ENCODE measurements around the gene PRKAA2.

The PRKAA2 gene

DNA sequence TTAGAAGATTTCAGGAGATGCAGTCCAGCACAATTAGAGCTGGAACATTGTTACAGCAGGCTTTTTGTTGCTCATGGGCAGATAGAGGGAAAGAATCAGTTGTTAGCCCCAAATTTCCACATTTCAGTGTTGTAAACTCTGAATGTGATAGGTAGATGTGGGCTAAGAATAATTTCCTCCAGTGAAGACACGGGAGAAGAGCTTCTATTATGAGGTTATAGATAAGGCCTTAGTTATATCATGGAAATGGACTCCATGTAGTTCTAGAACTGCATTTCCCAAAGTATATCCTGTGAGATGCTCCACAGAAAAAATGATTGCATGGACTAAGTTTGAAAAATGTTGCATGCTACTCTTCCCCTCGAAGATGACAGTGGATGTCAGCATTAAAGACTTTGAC, 64.9 kb downstream of the PRKAA2 start:
- Histone ChIP-seq H3K27me3 (ENCODE audit: control insufficient read depth in 5 of 5, insufficient read depth in 4 of 5, low read length in 5 of 5) (no peaks in the 10 kb centered on the region), H3K36me3 (ENCODE audit: control insufficient read depth in 5 of 5, insufficient read depth in 5 of 5, low read length in 5 of 5) (peaks cover 0 to 5% (median 0%) of the 10 kb centered on the region in 5 donors), H3K4me1 (ENCODE audit: control insufficient read depth in 5 of 5, insufficient read depth in 5 of 5, low read length in 5 of 5) (no peaks in the 10 kb centered on the region), H3K27ac (ENCODE audit: low read depth, low read length) (no peak overlapping the region), H3K9me3 (ENCODE audit: control insufficient read depth in 5 of 5, low read length in 5 of 5) (no peaks in the 10 kb centered on the region), H3K9ac (ENCODE audit: low read length in 5 of 5) (no peak overlapping the region), H3K4me3 (ENCODE audit: low read depth in 1 of 5, low read length in 5 of 5) (no peak overlapping the region)

DNA sequence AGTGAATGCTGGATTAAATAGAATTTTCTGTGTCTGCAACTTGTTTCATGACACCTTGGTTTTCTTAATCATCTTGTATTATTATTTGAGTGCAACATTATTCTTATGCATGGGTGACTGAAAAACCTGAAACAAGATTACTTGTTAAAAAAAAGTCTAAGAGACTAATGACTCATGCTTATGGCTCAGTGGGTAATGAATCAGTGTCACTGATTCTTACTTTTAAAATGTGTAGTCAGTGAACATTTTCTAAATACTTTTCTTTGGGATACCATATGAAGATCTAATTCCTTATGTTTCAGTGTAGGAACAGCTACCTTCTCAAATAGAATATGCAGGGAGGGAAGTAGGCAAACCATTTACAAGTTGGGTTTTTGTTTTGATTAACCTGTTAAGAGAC, 65.5 kb downstream of the PRKAA2 start:
- H3K27ac ChIP-seq (ENCODE audit: low read depth, low read length), result no peak overlapping the region
- H3K36me3 ChIP-seq (ENCODE audit: control insufficient read depth in 5 of 5, insufficient read depth in 5 of 5, low read length in 5 of 5), result peaks cover 0 to 5% (median 0%) of the 10 kb centered on the region in 5 donors
- no peaks in the 10 kb centered on the region for H3K9me3 ChIP-seq (ENCODE audit: control insufficient read depth in 5 of 5, low read length in 5 of 5)
- no peak overlapping the region for H3K9ac ChIP-seq (ENCODE audit: low read length in 5 of 5)
- H3K4me1 ChIP-seq (ENCODE audit: control insufficient read depth in 5 of 5, insufficient read depth in 5 of 5, low read length in 5 of 5), result no peaks in the 10 kb centered on the region
- H3K27me3 ChIP-seq (ENCODE audit: control insufficient read depth in 5 of 5, insufficient read depth in 4 of 5, low read length in 5 of 5), result no peaks in the 10 kb centered on the region
- no peak overlapping the region for H3K4me3 ChIP-seq (ENCODE audit: low read depth in 1 of 5, low read length in 5 of 5)

DNA sequence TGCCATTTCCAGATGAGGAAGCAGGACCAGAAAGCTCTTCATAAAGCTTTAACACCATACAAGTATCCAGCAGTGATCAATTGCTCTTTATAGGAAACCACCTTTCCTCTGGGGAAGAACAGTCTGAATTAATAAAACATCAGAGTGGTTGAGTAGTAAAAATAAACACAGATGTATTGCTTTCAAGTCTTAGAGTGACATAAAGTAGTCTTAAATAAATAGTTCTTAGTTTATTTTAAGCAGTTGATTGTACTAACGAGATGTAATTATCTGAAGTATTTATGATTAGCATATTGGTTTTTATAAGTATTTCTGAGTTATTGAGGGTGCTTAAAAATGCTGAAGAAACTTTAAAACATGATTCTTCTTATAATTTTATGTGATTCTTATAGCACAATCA, 67.0 kb downstream of the PRKAA2 start:
- Histone ChIP-seq H3K27ac (ENCODE audit: low read depth, low read length) (no peak overlapping the region), H3K4me1 (ENCODE audit: control insufficient read depth in 5 of 5, insufficient read depth in 5 of 5, low read length in 5 of 5) (no peaks in the 10 kb centered on the region), H3K9ac (ENCODE audit: low read length in 5 of 5) (no peak overlapping the region), H3K36me3 (ENCODE audit: control insufficient read depth in 5 of 5, insufficient read depth in 5 of 5, low read length in 5 of 5) (no peaks in the 10 kb centered on the region), H3K27me3 (ENCODE audit: control insufficient read depth in 5 of 5, insufficient read depth in 4 of 5, low read length in 5 of 5) (no peaks in the 10 kb centered on the region), H3K4me3 (ENCODE audit: low read depth in 1 of 5, low read length in 5 of 5) (no peak overlapping the region), H3K9me3 (ENCODE audit: control insufficient read depth in 5 of 5, low read length in 5 of 5) (no peaks in the 10 kb centered on the region)

DNA sequence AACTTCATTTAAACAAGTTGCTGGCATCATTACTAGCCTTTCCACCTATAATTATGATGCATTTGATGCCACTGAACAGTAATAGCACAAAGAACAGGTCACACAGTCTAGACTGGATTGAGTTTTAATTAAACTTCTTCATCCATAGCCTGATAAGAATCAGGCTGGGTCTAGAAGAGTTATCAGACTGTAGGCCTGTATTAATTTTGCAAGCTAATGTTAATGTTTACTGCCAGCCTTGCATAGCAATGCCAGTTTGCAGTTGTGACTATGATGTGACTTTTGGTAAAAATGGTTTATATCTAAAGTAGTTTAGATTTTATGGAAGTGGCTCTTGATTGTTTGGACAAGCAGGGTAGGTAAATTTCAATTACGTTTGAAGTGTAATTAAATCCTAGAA, 68.0 kb downstream of the PRKAA2 start:
- H3K27ac ChIP-seq (ENCODE audit: low read depth, low read length), result no peak overlapping the region
- H3K9me3 ChIP-seq (ENCODE audit: control insufficient read depth in 5 of 5, low read length in 5 of 5), result no peaks in the 10 kb centered on the region
- no peaks in the 10 kb centered on the region for H3K36me3 ChIP-seq (ENCODE audit: control insufficient read depth in 5 of 5, insufficient read depth in 5 of 5, low read length in 5 of 5)
- H3K9ac ChIP-seq (ENCODE audit: low read length in 5 of 5), result no peak overlapping the region
- no peak overlapping the region for H3K4me3 ChIP-seq (ENCODE audit: low read depth in 1 of 5, low read length in 5 of 5)
- no peaks in the 10 kb centered on the region for H3K4me1 ChIP-seq (ENCODE audit: control insufficient read depth in 5 of 5, insufficient read depth in 5 of 5, low read length in 5 of 5)
- H3K27me3 ChIP-seq (ENCODE audit: control insufficient read depth in 5 of 5, insufficient read depth in 4 of 5, low read length in 5 of 5), result no peaks in the 10 kb centered on the region

DNA sequence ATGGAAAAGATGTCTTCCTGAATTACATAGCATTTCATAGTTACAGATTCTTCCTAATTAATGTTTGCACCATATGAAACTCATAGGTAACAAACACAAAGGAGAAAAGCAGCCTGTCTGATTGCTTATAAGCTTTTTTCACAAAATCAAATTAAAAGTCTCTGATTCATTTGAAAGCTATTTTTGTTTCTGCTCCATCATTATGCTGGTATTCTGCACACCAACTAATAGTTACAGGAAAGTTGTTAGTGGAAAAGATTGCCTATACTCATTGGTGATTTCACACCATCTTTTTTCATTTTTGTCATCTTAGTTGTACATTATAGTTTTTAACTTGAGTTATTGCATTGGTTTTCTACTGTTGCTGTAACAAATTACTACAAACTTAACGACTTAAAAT, 70.0 kb downstream of the PRKAA2 start:
- Histone ChIP-seq H3K9ac (ENCODE audit: low read length in 5 of 5) (no peak overlapping the region), H3K27me3 (ENCODE audit: control insufficient read depth in 5 of 5, insufficient read depth in 4 of 5, low read length in 5 of 5) (no peaks in the 10 kb centered on the region), H3K9me3 (ENCODE audit: control insufficient read depth in 5 of 5, low read length in 5 of 5) (no peaks in the 10 kb centered on the region), H3K4me1 (ENCODE audit: control insufficient read depth in 5 of 5, insufficient read depth in 5 of 5, low read length in 5 of 5) (no peaks in the 10 kb centered on the region), H3K27ac (ENCODE audit: low read depth, low read length) (no peak overlapping the region), H3K36me3 (ENCODE audit: control insufficient read depth in 5 of 5, insufficient read depth in 5 of 5, low read length in 5 of 5) (no peaks in the 10 kb centered on the region), H3K4me3 (ENCODE audit: low read depth in 1 of 5, low read length in 5 of 5) (no peak overlapping the region)

DNA sequence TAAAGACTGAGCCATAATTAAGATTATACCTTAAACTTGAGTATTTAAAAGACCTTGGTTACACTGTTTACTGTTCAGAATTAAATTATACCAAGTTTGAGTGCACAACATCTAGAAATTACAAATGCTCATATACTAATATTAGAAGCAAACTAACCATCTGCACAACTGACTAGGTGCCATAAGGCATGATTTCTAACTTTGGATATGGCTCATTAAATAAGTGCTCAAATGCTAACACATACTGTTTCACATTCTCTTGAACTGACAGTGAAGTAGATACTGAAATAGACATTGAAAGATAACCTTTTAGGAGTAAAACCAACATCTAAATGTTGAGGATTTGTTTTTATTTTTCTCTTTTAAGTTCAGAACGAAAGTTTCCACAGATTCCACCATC, 74.1 kb downstream of the PRKAA2 start:
- no peak overlapping the region for H3K9ac ChIP-seq (ENCODE audit: low read length in 5 of 5)
- H3K36me3 ChIP-seq (ENCODE audit: control insufficient read depth in 5 of 5, insufficient read depth in 5 of 5, low read length in 5 of 5), result no peaks in the 10 kb centered on the region
- no peak overlapping the region for H3K4me3 ChIP-seq (ENCODE audit: low read depth in 1 of 5, low read length in 5 of 5)
- H3K27me3 ChIP-seq (ENCODE audit: control insufficient read depth in 5 of 5, insufficient read depth in 4 of 5, low read length in 5 of 5), result no peaks in the 10 kb centered on the region
- no peaks in the 10 kb centered on the region for H3K4me1 ChIP-seq (ENCODE audit: control insufficient read depth in 5 of 5, insufficient read depth in 5 of 5, low read length in 5 of 5)
- H3K9me3 ChIP-seq (ENCODE audit: control insufficient read depth in 5 of 5, low read length in 5 of 5), result no peaks in the 10 kb centered on the region
- no peak overlapping the region for H3K27ac ChIP-seq (ENCODE audit: low read depth, low read length)

DNA sequence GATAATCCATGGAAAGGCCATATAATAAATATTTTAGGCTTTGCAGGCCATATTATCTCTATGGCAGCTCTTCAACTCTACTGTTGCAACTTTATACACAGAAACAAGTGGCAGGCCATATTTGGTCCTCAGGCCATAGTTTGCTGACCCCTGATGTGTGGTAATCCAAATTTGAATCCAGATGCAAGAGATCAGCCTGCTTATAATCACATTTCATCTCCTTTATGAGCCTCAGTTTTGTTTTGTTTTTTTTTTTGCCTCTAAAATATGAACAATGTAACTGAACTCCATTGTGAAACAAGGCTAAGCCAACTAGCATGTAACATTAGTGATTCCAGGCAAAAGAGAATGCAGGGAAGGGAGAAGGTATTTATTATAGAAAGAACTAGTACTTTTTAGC, 81.6 kb downstream of the PRKAA2 start:
- Histone ChIP-seq H3K4me3 (ENCODE audit: low read depth in 1 of 5, low read length in 5 of 5) (no peak overlapping the region), H3K27me3 (ENCODE audit: control insufficient read depth in 5 of 5, insufficient read depth in 4 of 5, low read length in 5 of 5) (peaks cover 0 to 6% (median 2%) of the 10 kb centered on the region in 5 donors), H3K9ac (ENCODE audit: low read length in 5 of 5) (no peak overlapping the region), H3K27ac (ENCODE audit: low read depth, low read length) (no peak overlapping the region), H3K4me1 (ENCODE audit: control insufficient read depth in 5 of 5, insufficient read depth in 5 of 5, low read length in 5 of 5) (no peaks in the 10 kb centered on the region), H3K36me3 (ENCODE audit: control insufficient read depth in 5 of 5, insufficient read depth in 5 of 5, low read length in 5 of 5) (no peaks in the 10 kb centered on the region), H3K9me3 (ENCODE audit: control insufficient read depth in 5 of 5, low read length in 5 of 5) (no peaks in the 10 kb centered on the region)

DNA sequence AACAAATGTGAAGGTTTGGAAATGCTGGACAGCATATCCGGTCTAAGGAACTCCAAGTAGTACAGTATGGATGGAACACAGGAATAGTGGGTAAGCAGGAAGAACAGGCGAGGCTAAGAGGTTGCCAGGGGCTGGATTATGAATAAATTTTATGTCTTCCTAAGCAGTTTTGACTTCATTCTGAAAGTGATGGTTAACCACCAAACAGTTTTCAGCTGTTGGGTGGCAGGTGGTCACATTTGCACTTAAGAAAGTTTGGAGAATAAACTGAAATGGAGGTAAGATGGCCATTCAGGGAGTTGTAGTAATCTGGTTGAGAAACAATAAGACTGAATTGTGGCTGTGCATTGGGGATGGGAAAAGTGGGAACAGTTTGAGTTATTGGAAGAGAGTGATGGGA, 83.8 kb downstream of the PRKAA2 start:
- Histone ChIP-seq H3K27ac (ENCODE audit: low read depth, low read length) (no peak overlapping the region), H3K36me3 (ENCODE audit: control insufficient read depth in 5 of 5, insufficient read depth in 5 of 5, low read length in 5 of 5) (no peaks in the 10 kb centered on the region), H3K4me1 (ENCODE audit: control insufficient read depth in 5 of 5, insufficient read depth in 5 of 5, low read length in 5 of 5) (no peaks in the 10 kb centered on the region), H3K9me3 (ENCODE audit: control insufficient read depth in 5 of 5, low read length in 5 of 5) (no peaks in the 10 kb centered on the region), H3K9ac (ENCODE audit: low read length in 5 of 5) (no peak overlapping the region), H3K4me3 (ENCODE audit: low read depth in 1 of 5, low read length in 5 of 5) (no peak overlapping the region), H3K27me3 (ENCODE audit: control insufficient read depth in 5 of 5, insufficient read depth in 4 of 5, low read length in 5 of 5) (peaks cover 0 to 6% (median 2%) of the 10 kb centered on the region in 5 donors)

DNA sequence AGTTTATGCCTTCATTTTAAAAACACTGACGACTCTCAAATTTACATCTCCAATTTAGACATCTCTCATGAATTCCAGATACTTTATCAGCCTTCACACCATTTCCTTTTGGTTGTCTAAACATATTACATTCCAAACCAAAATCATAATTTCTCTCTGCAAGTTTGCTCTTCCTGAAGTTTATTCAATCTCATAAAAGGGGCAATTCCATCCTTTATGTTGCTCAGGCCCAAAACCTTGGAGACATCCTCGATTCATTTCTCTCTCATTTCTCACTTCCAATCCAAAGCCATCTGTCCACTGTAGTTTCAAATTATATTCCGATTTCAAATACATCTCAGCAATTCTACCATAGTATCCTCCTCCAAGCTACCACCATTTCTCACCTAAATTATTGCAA, 100.1 kb downstream of the PRKAA2 start:
- H3K27ac ChIP-seq (ENCODE audit: low read depth, low read length), result no peak overlapping the region
- no peak overlapping the region for H3K4me3 ChIP-seq (ENCODE audit: low read depth in 1 of 5, low read length in 5 of 5)
- no peak overlapping the region for H3K9ac ChIP-seq (ENCODE audit: low read length in 5 of 5)
- H3K36me3 ChIP-seq (ENCODE audit: control insufficient read depth in 5 of 5, insufficient read depth in 5 of 5, low read length in 5 of 5), result no peaks in the 10 kb centered on the region
- peaks cover 0 to 4% (median 0%) of the 10 kb centered on the region in 5 donors for H3K4me1 ChIP-seq (ENCODE audit: control insufficient read depth in 5 of 5, insufficient read depth in 5 of 5, low read length in 5 of 5)
- peaks cover 0 to 3% (median 0%) of the 10 kb centered on the region in 5 donors for H3K27me3 ChIP-seq (ENCODE audit: control insufficient read depth in 5 of 5, insufficient read depth in 4 of 5, low read length in 5 of 5)
- H3K9me3 ChIP-seq (ENCODE audit: control insufficient read depth in 5 of 5, low read length in 5 of 5), result no peaks in the 10 kb centered on the region

DNA sequence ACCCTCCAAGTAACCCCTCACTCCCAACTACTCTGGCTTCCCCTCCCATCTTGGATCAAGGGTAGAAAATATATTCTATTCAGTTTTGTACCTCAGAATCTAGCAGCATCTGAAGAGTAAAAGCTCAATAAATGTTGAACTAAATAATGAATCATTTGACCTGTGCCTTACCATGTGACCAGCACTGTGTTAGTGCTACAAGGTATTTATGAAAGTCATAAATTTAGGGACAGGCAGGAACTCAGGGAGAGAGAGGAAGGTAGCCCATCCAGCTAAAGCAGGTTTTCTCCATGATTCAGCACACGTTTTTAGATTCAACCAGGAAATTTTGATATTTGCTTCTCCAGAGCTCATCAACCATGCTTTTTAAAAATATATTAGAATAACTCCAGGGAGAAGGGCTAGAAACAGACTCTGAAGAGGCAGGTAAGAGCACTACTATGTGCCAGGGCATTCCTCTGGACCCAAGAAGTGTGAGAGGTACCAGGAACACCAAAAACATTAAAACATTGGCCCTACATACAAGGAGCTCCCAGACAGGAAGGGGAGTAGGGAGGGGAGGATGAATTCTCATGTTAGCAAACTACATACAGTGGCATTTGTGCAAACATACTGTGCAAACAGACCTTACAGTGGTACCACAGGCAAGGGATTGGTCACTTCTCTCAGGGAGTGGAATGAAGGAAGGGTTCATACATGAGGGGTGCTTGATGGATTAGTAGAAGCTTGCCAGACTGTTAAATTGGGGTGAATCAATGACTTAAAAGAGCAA, 109.8 kb downstream of the PRKAA2 start:
- Histone ChIP-seq H3K4me3 (ENCODE audit: low read depth in 1 of 5, low read length in 5 of 5) (no peak overlapping the region), H3K9ac (ENCODE audit: low read length in 5 of 5) (no peak overlapping the region), H3K4me1 (ENCODE audit: control insufficient read depth in 5 of 5, insufficient read depth in 5 of 5, low read length in 5 of 5) (no peaks in the 10 kb centered on the region), H3K9me3 (ENCODE audit: control insufficient read depth in 5 of 5, low read length in 5 of 5) (no peaks in the 10 kb centered on the region), H3K36me3 (ENCODE audit: control insufficient read depth in 5 of 5, insufficient read depth in 5 of 5, low read length in 5 of 5) (no peaks in the 10 kb centered on the region), H3K27ac (ENCODE audit: low read depth, low read length) (no peak overlapping the region), H3K27me3 (ENCODE audit: control insufficient read depth in 5 of 5, insufficient read depth in 4 of 5, low read length in 5 of 5) (peaks cover 0 to 6% (median 0%) of the 10 kb centered on the region in 5 donors)
